GM21447 (cell line): ENCODE data around the gene PTPRD.

Experiments
- ATAC-seq: cut with Tn5 transposase; IDR thresholded peaks from one replicate; pipeline ENCODE4 v1.9.1; 2021; ENCODE audit not compliant: unreplicated experiment

The PTPRD gene

DNA sequence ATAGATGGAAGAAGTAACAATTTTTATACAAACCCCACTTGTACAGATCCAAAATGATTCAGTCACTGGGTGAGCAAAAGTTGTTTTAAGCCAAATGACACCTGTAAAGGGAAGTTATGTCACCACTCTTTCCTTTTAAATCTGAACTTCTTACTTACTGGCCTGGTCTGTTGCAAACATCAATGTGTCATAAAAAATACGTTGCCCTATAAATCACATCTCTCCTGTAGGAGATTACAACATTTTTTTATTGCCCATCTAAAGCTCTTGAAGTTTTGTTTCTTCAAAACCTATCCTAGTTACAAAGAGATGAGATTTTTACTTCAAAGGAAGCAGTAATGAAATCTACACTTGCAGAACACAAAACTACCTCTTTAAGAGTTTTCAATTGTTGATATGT is 1725.4 kb downstream of the PTPRD start:
- ATAC-seq: no peak

DNA sequence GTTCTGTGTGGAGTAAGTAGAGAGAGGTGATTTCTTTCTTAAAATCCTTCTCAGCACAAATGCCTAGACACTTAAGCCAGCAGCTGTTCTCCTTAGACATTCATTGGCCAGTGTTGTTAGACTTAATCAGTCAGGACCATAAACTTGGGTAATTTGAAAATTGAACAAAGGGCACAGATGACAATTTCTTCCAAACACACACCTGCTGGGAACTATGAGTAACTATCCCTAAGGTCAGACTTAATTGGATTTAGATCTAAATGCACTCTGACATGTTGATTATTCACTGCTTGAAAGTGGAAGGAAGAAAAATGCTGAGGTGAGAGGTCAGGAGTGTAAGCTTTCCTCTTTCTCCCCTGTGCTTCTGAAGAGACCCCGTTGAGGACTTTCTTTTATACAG is 1729.5 kb downstream of the PTPRD start:
- no peak for ATAC-seq

DNA sequence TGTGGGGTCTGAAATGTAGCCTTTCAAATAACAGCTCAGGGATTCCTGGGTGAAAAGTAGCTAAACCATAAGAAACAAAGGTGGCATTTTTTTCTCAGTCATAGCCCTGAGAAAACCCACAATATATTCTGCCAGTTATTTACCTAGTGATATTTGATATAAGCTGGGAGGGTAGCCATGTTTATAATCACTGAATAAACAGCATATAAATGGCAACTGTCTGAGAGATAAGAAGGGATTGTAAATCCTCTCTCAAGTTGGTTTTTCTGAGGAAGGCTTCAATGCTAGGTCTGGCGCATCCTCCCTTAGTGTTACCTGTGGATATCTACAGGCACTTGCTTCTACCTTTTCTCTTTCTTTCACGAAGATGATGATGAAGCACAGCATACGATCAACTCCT is 1732.7 kb downstream of the PTPRD start:
- no peak for ATAC-seq

DNA sequence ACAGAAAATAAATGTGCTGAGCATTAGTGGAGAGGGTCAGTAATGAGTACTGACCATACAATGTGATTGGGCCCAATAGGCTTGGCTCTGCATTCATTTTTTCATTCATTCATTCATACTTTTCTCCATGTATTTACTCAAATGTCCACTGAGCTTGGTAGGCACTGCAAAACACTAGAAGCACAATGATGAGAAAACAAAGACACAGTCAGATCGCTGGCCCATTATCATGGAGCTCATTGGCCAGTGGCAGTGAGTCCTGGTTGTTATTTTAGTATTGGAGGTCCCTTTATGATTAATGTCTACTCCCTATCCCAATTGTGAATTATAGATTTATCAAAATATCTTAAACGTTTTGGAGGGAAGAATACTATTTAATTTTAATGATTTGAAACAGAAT is 1733.5 kb downstream of the PTPRD start:
- no peak for ATAC-seq

DNA sequence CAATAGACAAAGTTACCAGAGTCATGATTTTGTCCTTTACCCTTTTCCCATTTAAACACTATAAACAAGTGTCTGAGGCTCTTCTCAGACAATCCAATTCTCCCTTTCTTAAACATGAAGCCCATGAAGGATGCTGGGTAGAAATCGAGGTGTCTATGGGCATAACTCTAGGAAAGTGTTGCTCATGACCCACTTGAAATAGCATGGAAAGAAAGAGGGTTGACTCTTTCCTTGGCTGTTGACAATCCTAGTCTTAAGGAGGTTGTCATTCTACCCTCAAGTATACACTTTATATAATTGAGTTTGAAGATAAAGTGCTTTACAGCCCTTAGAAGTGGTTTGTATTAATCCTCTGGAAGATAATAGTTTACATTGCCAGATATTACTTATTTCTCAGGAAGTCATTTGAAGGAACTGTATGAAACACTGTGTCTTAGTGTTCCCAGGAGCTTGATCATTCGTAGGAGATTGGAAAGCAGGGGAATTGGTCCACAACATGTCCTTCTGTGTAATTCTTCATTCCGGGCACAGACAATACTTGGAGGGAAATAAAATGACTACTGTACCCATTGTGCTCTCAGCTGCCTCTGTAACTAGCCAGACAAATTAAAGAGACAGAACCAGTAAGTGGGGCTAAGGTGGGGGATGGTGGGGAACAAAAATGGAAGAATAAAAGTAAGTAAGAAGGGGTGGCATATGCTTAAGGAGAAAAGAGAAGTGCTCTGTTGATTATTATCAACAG is 1734.9 kb downstream of the PTPRD start:
- ATAC-seq: no peak

DNA sequence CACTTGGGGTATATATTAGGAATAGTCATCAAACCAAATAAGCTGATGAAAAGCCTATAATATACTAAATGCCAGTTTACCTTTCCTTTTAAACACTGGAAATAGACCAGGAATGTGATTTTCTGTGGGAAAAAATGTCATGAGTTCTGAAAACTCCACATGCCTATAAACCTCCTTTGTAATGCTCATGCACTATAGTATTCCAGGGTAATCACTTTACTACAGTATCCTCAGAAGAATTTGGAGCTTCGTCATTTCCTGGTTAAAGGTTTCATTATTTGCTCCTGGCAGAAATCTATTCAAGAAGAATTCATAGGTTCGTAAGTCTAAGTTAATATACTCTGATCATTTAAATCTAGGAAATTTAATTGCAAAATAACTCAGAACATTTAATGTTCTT is 1736.5 kb downstream of the PTPRD start:
- ATAC-seq: no peak

DNA sequence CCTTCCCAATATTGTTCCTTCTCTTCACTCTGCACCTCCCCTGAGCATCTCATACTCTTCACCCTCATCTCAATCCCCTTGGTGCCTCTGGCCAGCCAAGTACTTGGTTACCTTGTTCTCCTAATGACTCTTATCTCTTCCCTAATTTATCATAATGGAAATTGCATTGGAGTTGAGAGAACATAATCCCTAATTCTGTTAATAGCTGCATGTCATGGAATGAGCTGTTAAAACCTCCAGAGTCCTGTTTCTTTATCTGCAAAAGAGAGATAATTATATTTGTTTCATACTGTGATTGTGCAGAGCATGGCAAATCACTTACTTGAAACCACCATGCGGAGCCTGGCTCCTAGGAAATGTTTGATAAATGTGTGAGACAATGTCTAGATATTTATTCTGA is 1738.3 kb downstream of the PTPRD start:
- no peak for ATAC-seq

DNA sequence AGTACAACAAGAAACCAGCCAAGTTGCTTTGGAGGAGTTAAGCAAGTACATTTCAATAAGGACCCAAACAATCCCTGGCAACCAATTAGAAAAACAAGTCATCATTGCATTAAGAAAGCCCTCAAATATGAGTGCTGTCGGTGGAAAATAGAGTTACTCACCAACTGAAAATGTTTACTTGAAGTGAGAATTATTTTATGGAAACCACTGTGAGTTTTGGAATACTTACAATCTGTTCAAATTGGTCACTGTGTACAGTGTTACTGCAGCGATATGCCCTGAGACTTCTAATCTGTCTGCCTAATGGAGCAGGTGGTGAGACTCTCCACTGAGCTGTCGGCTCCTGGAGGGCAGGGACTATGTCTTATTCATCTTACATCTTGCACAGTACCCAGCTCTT is 1740.0 kb downstream of the PTPRD start:
- no peak for ATAC-seq

DNA sequence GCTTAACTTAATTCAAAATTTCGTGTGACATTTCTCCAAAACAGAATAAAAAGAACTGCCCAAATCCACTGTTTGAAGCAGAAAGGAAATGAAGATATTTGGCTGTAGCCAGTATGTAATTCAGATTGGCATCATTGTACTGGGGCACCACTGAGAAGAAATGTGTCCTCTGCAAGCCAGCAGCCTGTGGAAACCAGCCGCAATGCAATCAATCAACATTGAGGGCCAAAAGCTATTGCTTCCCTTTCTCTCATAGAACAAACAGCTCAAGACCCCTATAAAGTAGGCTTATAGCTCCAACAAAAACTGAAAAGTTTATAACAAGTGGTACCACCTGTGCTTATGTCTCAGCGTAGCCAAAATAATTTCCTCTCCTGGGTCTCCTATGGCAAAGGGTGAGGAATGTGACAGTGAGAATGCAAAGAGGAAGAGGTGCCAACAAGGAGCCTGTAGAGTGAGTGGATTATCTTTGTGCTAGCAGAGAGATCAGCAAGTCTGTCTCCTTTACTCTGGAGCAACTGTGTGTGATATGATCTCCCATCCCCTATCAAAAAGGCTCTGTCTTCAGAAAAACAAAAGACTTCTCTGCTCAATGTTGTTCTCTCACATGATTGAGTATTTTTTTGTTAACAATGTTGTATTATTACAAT is 1740.9 kb downstream of the PTPRD start:
- ATAC-seq: no peak

DNA sequence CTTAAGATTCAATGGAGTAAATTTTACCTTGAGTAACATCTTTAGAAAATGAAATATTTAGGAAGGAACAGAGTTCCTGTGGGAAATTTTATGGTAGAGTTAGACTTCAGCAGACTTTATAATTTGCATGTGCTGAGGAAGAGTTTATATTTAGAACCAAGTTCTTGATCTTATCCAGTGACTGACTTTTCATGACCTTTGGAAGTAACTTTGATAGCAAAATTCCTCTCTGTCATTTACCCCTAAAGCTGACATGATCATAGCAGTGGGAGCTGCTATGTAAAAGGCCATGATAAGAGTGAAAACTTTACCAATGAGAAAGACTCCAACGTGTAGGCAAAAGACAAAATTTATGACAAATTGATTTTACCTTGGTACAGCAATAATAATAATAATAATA is 1741.4 kb downstream of the PTPRD start:
- no peak for ATAC-seq

DNA sequence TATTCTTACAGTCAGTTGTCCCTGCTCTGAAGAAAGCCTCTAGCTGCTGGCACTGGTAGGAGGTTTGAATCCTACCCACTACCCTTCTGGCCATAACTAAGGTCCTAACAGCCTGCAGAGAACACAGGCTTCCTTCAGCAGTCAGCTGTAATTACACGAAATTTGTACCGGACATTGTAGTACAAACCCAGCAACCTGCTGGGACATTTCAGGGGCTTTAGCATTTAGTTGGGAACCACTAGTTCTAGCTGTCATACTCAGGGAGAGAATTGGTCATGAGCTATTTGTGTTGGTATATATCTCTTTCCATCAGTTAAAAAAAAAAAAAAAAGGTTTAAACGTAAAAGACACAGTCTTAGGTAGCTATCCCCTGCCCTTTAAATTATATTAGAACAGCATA is 1743.0 kb downstream of the PTPRD start:
- ATAC-seq: no peak

DNA sequence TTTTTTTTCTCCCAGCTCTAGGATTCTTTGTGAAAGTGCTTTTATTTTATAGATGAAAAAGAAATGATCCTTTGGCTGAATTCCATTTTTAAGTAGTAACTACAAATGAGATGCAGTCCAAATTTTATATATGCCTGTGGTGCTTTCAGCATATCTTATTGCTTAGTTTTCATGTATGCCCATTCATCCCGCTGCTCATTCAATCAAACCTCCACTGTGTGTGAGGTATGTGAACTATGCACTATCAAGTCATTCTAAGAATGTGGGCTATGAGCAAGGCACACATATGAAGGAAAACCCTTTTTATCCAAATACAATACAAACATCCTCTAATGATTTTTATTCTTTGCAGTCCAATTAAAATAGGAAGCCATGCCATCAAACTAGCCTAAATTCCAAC is 1744.2 kb downstream of the PTPRD start:
- ATAC-seq: no peak

DNA sequence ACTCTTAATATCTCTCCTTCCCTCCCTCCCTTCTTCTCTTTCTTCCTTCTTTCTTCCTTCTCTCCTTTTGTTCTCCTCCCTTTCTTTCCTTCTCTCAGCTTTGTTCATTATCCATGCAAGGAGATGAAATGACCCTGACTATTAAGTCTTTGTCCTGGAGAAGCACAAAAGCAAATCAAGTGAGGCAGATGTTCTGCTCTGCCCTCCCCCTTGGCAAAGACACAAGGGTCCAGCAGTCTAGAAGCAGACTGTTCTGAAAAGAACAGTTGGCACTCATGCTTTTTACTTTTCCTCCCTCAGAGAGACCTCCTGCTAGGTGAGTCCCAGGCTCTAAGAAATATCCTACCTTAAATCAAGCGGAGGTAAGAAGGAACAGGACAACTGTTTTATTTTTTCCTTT is 1745.7 kb downstream of the PTPRD start:
- ATAC-seq: no peak

DNA sequence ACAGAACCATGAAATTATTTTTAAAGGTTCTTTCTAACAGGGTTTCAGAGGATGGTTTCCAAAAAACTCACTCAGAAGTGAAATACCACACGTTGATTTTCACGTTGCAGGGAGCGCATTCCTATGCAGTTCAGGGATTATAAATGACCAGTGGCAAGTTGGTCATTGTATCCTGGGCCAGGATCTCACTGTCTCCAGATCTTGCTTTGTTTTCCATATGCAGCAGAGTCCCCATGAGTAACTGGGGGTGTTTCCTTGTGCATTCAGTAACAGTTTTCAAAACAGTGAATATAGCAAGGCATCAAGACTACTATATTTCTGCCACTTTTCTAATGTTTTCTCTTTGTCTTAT is 1748.3 kb downstream of the PTPRD start:
- ATAC-seq: no peak

DNA sequence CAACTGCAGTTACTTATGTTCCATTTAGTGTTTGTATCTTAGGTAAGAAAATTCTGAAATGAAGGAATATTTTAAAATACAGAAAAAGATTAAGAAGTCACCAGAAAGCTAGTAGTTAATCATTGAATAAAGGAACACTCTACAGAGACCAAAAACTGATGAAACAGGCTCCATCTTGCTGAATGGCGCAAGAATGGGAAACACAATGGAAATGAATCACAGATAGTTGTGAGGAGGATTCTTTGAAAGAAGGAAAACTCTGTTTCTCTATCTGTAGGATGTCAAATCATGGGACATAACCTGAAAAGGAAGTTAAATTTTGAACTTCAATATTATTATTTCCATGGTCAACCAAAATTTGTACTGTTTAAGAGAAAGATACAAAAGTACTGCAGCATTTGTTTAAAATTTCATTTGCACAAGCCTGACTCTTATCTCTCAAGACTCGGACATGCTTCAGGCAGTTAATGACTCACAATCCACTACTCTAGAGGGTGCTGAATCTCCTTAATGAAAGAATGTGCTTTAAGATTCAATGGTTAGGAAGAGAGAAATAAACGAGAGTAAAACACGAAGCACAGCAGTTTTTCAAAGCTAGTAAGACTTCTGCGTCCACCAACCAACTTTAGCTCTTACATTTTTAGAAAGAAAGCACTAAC is 1748.8 kb downstream of the PTPRD start:
- ATAC-seq: no peak

DNA sequence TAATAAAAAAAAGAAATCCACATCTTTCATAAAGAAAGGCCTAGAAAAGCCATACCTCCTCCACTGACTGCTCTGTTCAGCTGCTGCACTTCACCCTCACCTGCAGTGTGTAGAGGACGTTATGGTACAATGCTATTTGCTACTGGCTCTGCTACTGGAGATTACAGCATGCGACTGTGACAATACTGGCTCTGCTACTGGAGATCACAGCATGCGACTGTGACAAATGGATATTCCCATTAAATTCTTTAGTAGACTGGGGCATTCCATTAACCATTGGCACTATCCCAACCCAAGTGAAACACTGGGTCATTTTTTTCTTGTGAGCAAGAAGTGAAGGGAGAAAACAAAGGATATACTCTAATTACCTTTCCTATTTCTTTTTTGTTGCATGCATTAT is 1749.7 kb downstream of the PTPRD start:
- no peak for ATAC-seq

DNA sequence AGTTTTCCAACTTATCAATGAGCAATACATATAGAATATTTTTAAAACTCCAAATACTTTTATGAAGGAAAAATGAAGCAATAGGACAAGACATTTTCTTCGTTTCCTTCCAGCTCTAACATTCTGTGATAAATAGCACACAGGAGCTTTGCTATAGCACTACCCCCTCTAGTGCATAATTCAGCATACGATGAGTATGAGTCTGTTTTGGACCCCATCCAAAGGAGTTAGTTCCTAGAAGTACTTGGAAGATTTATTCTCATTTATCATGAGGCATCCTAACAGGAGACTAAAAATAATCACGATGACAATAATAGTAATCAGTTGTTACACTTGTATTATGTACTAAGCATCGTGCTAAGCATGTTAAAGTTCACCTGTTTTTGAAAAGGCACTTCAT is 1751.9 kb downstream of the PTPRD start:
- ATAC-seq: no peak

DNA sequence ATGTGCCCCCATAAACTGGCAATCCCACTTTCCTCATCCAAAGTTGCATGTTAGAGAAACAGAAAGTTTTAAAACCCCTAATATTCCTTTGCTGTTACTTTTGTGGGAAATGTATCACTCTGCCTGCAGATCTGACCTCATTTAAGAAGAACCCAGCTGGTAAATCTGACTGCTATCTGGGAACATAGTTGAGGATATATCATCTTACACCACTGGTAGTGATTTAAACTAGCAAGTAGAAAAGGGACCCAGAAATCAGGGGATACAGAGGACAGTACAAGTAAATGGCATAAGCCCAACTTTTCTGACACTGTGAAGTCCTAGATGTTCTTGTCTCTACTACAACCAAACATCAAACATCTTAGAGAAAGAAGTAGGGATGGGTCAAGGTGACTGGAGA is 1752.7 kb downstream of the PTPRD start:
- no peak for ATAC-seq

DNA sequence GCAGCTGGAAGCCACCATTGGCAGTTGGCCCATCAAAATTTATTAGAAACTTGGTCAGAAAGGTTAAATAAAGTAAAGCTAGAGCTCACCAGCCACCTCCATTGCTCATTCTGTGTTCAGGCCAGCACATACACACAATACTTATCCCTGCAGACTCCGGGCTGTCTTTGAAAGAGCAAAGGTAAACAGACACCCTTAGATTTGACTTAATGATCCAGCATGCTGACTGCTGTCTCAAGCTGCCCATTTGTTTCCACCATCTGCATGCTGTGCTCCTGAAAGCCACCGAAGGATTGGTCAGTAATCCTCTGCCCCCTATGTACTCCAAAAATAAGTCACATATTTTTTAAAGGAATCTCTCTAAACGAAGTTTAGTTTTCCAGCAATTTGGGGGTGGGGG is 1753.4 kb downstream of the PTPRD start:
- no peak for ATAC-seq

DNA sequence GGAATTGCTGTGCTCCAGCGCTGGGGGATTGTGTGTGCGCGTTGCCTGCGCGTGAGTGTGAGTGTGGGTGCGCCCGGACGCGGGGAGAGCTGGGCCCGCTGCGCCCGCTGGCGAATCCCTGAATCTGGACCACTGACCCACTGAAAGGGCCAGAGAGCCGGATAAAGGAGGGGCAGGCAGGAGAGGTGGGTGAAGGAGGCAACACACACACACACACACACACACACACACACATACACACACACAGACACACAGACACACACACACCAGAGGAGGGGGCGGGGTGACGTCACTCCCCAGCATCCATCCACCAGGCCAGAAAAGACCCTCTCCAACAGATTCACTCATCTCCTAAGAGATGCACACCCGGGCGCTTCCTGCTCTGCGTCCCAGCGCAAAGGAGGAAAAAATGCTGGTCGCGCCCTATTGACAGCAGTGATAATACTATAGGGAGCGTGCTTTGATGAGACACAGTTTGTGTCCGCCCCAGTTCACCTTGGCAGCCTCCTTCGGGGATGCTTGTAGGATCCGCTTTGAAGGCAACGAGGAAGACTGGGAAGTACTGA is 1754.1 kb downstream of the PTPRD start:
- ATAC-seq: no peak

DNA sequence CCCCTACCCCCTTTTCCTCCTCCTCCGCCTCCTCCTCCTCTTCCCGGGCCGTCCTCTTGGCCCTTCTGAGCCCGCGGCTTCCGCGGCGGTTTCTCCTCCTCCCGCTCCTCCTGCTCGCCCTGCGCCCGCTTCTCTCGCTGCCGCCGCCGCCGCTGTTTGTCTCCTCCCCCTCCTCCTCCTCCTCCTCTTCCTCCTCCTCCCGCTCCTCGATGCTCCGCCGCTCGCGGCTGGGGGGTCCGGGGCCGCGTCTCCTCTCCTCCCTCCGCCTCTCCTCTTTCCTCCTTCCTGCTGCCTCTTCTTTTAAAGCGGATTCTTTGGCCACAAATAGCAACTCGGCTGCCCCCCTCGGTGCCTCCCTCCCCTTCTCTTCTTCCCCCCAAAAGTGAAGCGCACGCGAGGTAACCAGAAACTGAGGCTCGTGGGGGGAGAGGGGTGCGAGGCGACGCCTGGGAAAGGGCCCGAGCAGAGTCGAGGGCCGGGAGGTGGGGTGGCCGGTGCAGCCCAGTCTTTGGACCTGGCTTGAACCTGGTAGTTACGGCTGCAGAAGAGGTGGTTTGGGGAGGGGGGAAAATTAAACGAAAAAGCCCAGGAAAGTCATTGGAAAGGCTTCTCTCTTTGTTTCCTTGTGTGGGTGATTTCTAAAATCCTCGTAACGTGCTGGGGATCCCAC is 1754.7 kb downstream of the PTPRD start:
- ATAC-seq: no peak
